Body of pancreas (tissue), 4 donors: ENCODE measurements around the gene GMEB2. TPM values are rescaled to one million over a fixed set of nuclear protein-coding genes. Genes with fewer than 3 reads are reported as not detected.

ENCODE experiments used
- ATAC-seq: fragments of 150-250 bp; one replicate; pipeline ENCODE4 v1.9.1; 2016
- DNase-seq, 4 donors: peaks; one replicate each; pipeline ENCODE4 v3.0.0-alpha.2; 2019
- H3K27ac ChIP-seq, 4 donors: fragments of 200-600 bp; sonication (generic); 1 replicate in 3 of 4; 2 replicates in 1 of 4; pipeline versions ENCODE4 v1.5.1 to v1.6.1; 2016 to 2019; ENCODE audit warnings: mild to moderate bottlenecking in 1 of 4, mixed read lengths in 1 of 4, moderate library complexity in 1 of 4
- H3K27me3 ChIP-seq, 2 donors: fragments of 200-600 bp; sonication (generic); one replicate each; pipeline ENCODE4 v1.6.0; 2016; ENCODE audit warnings: mild to moderate bottlenecking in 1 of 2
- H3K36me3 ChIP-seq, 2 donors: fragments of 200-600 bp; sonication (generic); replicated peaks in 1 of 2; 2 replicates each; pipeline ENCODE4 v1.5.1; 2016; ENCODE audit warnings: low read depth in 2 of 2; ENCODE audit not compliant: insufficient read depth in 1 of 2
- H3K4me1 ChIP-seq: fragments of 200-600 bp; sonication (generic); one replicate; pipeline ENCODE4 v1.6.0; 2016
- H3K4me3 ChIP-seq, 2 donors: fragments of 200-600 bp; sonication (generic); 1 replicate in 1 of 2; 2 replicates in 1 of 2; pipeline ENCODE4 v1.5.1; 2016 to 2019
- H3K9me3 ChIP-seq, 3 donors: fragments of 200-600 bp; sonication (generic); 1 replicate in 2 of 3; 2 replicates in 1 of 3; pipeline ENCODE4 v1.5.1; 2016
- POLR2A ChIP-seq, 3 donors: fragments of 450-650 bp; IDR thresholded peaks; one replicate each; pipeline ENCODE4 v1.6.1; 2016; ENCODE audit warnings: antibody characterized with exemption in 3 of 3, mild to moderate bottlenecking in 2 of 3
- WGBS, 2 donors: methylation state at CpG; one replicate each; pipeline ENCODE4 v1.1.5; 2017; 5-methylcytosine and 5-hydroxymethylcytosine counted together
- intact Hi-C: fragments of 100-400 bp; cut with DNase I; formaldehyde crosslinking; loops from one replicate; pipeline ENCODE4 v1.15.1; 2023
- total RNA-seq, 2 donors: library from RNA; depleted of rRNA; stranded (reverse); fragments of >200 nt; gene quantifications; one replicate each; pipeline ENCODE4 v1.1.0, GENCODE V29; 2016
- TF ChIP-seq, protein P1 (sequence below), 7 experiments: fragments of 450-650 bp in 4 of 7; fragments of 200-600 bp in 3 of 7; sonication (generic) in 3 of 7; IDR thresholded peaks; one replicate each; pipeline ENCODE4 v1.5.1; 2016 to 2019; ENCODE audit warnings: antibody characterized with exemption in 7 of 7

Gene GMEB2
- total RNA-seq, 2 donors from 2014 or later: 8.9 to 9.9 TPM

DNA sequence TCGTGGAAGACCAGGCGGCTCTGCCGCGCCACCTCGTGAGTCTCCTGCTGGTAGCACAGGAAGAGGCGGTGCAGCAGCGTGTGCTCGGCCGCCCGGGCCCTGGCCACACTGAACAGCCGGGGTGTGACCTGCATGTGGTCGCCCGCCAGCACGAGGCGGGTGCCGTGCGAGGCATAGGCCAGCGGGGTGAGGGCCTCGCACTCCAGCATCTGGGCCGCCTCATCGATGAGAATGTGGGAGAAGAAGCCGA lies 59.8 kb downstream of the GMEB2 start:
- WGBS, 2 donors: 65 to 96% methylated on average over 14 to 15 of the region's 22 CpGs
- H3K9me3 ChIP-seq: no peaks in the 10 kb centered on the region
- no peak overlapping the region for H3K4me3 ChIP-seq
- DNase-seq (no peak), ATAC-seq (no peak)
- intact Hi-C loops: no loop called here
- peaks cover 6% of the 10 kb centered on the region for H3K4me1 ChIP-seq
- H3K27ac ChIP-seq: no peak overlapping the region
- no peaks in the 10 kb centered on the region for H3K36me3 ChIP-seq
- TF ChIP-seq, protein P1, sequence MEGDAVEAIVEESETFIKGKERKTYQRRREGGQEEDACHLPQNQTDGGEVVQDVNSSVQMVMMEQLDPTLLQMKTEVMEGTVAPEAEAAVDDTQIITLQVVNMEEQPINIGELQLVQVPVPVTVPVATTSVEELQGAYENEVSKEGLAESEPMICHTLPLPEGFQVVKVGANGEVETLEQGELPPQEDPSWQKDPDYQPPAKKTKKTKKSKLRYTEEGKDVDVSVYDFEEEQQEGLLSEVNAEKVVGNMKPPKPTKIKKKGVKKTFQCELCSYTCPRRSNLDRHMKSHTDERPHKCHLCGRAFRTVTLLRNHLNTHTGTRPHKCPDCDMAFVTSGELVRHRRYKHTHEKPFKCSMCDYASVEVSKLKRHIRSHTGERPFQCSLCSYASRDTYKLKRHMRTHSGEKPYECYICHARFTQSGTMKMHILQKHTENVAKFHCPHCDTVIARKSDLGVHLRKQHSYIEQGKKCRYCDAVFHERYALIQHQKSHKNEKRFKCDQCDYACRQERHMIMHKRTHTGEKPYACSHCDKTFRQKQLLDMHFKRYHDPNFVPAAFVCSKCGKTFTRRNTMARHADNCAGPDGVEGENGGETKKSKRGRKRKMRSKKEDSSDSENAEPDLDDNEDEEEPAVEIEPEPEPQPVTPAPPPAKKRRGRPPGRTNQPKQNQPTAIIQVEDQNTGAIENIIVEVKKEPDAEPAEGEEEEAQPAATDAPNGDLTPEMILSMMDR (IDR thresholded peaks at IDR 0.05): no peak
- TF ChIP-seq POLR2A (IDR thresholded peaks at IDR 0.05): no peak
- no peaks in the 10 kb centered on the region for H3K27me3 ChIP-seq

DNA sequence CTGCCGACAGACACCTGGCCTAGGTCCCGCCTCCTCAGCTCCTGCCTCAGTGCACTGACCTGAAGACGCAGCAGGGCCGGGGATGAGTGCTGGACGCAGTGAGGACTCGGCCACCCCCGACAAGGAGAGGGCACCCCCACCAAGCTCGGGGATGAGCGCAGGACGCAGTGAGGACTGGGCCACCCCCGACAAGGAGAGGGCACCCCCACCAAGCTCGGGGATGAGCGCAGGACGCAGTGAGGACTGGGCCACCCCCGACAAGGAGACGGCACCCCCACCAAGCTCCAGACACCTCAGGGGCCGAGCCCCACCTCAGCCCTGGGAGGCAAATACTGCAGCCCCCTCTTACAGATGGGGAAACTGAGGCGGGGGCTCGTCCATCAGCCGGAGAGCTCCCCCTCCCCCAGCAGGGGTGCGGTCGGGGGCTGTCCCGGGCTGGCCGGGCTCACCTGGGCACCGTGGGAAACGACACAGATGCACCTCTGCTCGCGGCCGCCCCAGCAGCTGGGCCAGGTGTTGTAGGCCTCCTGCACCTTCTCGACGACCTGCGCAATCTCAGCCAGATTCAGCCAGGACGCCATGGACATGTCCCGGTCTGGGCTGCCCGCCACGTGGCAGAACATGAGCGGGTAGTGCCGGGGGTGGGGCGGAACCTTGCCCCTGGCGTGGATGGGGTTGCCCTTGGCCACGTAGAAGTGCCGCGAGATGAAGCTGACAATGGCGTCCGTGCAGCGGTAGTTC lies 60.3 kb downstream of the GMEB2 start:
- no peaks in the 10 kb centered on the region for H3K36me3 ChIP-seq
- peak; percentile 26 for ATAC-seq

DNA sequence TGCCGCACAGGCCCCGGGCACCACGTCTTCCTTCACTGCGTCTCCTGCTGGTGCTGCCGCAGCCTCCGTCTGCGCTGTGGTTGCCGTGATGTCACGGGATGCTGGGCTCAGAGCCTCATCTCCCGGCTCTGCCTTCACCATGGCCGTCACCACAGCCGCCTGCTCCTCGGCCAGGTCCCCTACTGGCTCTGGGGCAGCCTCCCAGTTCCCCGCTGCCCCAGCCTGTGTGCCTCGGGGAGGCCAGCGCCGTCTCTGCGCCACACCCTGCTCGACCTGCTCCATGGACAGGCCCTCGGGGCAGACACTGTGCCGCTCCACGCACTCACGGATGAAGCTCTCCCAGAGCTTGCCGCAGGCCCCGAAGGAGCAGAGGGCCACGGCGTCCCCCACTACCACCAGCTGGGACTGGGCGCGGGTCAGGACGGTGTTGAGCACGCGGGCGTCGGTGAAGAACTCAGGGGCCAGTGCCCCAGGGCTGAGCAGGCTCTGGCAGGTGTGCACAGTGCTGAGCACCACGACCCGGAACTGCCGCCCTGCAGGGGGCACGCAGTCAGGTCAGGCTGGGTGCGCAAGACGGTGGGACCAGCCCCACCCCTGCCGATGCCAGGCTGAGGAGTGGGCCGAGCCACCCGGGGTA lies 61.1 kb downstream of the GMEB2 start:
- TF ChIP-seq, protein P1 (IDR thresholded peaks at IDR 0.05): no peak
- no peak for TF ChIP-seq POLR2A (IDR thresholded peaks at IDR 0.05)
- DNase-seq (no peak), ATAC-seq (no peak)
- H3K27me3 ChIP-seq: no peaks in the 10 kb centered on the region
- 92 to 96% methylated on average over 12 to 39 of the region's 43 CpGs for WGBS, 2 donors
- peaks cover 6% of the 10 kb centered on the region for H3K4me1 ChIP-seq
- no peak overlapping the region for H3K4me3 ChIP-seq
- no peaks in the 10 kb centered on the region for H3K9me3 ChIP-seq
- intact Hi-C loops: no loop called here
- H3K36me3 ChIP-seq: no peaks in the 10 kb centered on the region
- no peak overlapping the region for H3K27ac ChIP-seq

More for the DNA sequence above, 60.3 kb downstream of the GMEB2 start:
- TF ChIP-seq, protein P1 (IDR thresholded peaks at IDR 0.05): no peak
- no peak for TF ChIP-seq POLR2A (IDR thresholded peaks at IDR 0.05)
- peak; percentile 45 to 70 (median 60) for DNase-seq
- H3K27me3 ChIP-seq: no peaks in the 10 kb centered on the region
- intact Hi-C loops: no loop called here
- H3K4me1 ChIP-seq: peaks cover 6% of the 10 kb centered on the region
- no peaks in the 10 kb centered on the region for H3K9me3 ChIP-seq
- no peak overlapping the region for H3K4me3 ChIP-seq
- WGBS, 2 donors: 67 to 91% methylated on average over 23 to 43 of the region's 46 CpGs
- no peak overlapping the region for H3K27ac ChIP-seq

DNA sequence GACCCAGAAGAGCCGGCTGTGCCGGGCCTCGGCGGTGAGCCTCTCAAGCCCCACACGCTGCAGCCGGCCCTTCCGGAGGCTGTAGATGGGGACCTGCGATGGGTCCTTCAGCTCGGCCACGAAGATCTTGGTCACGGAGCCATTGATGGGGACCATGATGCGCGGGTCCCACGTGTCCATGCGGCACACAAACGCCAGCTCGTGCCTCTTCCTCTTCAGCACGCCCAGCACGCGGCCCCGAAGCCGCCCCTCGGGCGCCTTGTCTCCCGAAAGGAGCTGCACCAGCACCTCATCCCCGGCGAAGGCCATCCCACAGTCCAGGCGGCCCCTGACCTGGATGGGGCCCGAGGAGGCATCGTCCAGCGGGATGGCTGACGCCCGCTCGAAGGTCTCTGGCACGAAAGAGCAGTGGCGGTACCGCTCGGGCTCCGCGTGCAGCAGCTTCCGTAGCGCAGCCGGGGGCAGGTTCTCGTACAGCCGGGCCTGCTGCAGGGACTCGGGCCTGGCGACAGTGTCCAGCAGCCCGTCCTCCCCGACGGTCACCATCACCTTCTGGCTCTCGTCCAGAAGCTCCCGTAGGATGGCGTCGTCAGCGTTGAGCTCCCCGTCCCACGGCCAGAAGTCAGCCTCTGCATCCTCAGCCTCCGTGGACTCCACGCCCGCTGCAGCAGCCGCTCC lies 61.7 kb downstream of the GMEB2 start:
- peaks cover 0 to 2% of the 10 kb centered on the region in 2 donors for H3K36me3 ChIP-seq
- H3K27me3 ChIP-seq: no peaks in the 10 kb centered on the region
- no peak for DNase-seq
- TF ChIP-seq, protein P1 (IDR thresholded peaks at IDR 0.05): no peak
- no peak for TF ChIP-seq POLR2A (IDR thresholded peaks at IDR 0.05)
- 94 to 97% methylated on average over 29 to 59 of the region's 61 CpGs for WGBS, 2 donors
- no peaks in the 10 kb centered on the region for H3K9me3 ChIP-seq
- ATAC-seq: no peak
- no peak overlapping the region for H3K4me3 ChIP-seq
- intact Hi-C loops: no loop called here
- H3K4me1 ChIP-seq: peaks cover 6% of the 10 kb centered on the region
- no peak overlapping the region for H3K27ac ChIP-seq
